DMS 273 (cell line): ENCODE results near the gene C19orf33.
A peak's percentile ranks its signal among the peaks of the same experiment; 100 is the strongest.

Experiments
- DNase-seq: peaks from one replicate; lab custom pipeline; 2025; ENCODE audit not compliant: unreplicated experiment; lab: John Stamatoyannopoulos, UW

The C19orf33 gene

DNA sequence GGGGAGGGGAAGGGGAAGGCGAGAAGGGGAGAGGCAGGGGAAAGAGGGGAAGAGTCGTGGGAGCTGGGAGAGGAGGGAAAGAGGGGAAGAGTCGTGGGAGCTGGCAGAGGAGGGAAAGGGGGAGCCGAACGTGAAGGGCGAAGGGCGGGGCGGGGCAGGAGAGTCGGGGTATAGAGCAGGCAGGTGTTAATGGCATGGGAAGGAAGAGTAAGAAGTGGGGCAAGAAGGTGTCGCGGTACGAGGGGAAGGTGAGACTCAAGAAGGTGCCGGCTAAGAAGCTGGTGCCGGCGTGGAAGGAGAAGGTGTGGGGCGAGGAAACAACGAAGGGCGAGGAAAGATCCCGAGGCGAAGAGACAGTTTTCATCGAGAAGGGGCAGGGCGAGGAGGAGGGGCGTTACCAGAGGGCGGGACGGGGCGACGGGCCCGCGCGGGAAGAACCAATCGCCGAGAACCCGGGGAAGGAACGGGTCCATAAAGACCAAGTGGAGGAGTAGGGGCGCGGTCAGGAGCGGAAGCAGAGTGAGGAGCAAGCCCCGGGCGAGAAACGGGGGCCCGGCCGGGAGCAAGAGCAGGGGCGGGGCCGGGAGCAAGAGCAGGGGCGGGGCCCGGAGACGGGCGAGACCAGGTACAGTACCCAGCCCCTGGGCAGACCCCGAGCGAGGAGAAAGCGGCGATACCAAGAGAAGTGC, 32.0 kb downstream of the C19orf33 start:
- peak; percentile 97 for DNase-seq

DNA sequence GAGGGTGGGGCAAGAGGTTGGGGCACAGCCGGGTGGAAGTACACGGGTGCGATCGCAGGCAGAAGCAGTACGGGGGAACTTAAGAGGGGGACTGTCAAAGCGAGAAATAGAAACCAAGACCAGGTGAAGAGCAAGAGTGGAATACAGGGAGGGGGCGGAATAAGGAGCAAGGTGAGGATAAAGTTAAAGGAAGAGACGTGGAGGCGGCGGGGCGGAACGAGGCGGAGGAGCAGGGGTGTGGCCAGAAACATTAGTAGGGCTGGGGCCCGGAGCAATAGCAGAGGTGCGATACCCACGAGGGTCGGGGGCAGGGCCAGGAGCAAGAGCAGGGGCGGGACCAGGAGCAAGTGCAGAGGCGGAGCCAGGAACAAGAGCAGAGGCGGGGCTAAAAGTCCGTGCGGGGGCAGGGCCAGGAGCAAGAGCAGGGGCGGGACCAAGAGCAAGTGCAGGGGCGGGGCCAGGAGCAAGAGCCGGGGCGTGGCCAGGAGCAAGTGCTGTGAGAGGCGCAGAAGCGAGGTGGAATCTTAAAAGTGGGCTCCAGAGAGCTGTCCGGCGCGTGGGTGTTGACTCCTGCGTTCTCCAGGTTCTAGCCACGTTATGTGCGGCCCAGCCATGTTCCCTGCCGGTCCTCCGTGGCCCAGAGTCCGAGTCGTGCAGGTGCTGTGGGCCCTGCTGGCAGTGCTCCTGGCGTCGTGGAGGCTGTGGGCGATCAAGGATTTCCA, 32.7 kb downstream of the C19orf33 start:
- DNase-seq = peak; percentile 97

DNA sequence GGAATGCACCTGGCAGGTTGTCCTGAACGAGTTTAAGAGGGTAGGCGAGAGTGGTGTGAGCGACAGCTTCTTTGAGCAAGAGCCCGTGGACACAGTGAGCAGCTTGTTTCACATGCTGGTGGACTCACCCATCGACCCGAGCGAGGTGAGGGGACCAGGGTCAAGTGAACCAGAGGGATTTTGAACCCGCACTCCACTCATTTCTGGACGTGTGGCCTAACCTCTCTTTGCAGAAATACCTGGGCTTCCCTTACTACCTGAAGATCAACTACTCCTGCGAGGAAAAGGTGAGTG, 33.3 kb downstream of the C19orf33 start:
- no peak for DNase-seq

DNA sequence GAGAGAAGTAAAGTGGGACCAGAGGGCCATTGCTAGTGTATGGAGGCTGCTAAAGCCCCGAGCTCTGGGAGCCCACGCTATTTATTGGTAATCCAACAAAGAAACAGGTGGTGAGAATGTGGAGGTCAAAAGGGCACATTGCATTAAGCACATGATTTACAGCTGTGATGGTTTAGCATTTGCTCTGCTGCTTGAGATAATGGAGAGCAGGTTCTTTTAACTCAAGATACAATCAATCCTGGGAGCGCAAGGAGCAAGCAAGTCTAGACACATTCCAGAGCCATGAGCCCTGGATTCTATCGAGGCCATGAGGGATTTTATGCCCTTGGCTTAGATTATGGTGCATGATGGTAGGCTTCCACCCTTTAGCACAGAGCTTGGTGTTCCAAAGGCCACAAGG, 35.0 kb downstream of the C19orf33 start:
- peak; percentile 59 for DNase-seq

DNA sequence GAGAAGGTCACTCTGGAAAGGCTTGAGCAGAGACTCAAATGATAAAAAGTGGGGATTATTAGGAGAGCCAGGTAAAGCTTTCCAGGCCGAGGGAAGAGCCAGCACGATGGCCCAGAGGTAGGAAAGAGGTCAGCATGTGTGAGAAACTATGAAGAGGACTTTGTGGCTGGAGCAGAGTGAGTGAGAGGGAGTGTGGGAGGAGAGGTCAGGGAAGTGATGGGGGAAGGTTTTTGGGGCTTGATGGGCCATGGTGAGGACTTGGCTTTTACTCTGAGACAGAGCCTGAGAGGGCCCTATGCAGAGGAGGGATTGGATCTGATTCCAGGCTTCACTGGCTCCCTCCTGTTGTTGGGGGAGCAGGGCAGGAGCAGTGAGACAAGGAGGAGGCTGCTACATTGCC, 36.9 kb downstream of the C19orf33 start:
- DNase-seq = no peak

GRCh38 chr19:38346837-38347236, 42.8 kb downstream of the C19orf33 start:
- no peak for DNase-seq

DNA sequence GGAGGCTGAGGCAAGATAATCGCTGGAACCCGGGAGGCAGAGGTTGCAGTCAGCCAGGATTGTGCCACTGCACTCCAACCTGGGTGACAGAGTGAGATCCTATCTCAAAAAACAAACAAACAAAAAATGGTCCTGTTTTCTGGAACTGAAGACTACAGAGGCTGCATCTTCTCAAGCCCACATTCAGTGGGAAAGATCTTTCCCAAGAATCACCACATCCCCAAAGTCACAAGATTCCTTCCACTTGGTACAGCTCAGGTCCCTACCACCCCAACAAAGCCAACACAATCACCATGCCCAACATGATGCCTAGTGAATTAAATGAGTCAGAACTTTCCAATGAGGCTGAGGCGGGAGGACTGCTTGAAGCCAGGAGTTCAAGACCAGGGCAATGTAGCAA, 46.8 kb downstream of the C19orf33 start:
- no peak for DNase-seq

DNA sequence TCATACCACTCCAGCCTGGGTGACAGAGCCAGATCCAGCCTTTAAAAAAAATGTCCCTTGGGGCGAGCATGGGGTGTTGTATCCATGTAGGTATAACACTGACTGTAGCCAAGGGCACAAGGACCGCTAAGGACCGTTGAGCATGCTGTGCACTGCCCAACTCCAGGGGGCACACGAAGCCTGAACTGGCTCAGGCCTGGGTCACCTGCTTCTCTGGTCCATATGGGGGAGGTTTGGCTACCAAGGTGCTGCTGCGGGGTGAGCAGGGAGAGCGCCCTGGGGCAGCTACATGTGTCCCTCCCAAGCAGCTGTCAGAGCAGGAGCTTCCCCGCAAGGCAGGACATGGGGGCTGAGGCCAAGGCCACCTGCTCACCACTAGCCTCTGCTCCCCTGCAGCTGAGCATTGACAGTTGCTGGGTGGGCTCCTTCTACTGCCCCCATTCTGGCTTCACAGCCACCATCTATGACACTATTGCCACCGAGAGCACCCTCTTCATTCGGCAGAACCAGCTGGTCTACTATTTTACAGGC, 47.9 kb downstream of the C19orf33 start:
- DNase-seq = peak; percentile 60

- DNase-seq = peak; percentile 89
Observed at GRCh38 chr19:38352611-38353010, 48.6 kb downstream of the C19orf33 start.
